HG03097 (cell line): ENCODE data around the gene NRL.
"Not testable (repeated sequence)": the region's sequence is repeated elsewhere in the genome, so short reads cannot be mapped to it uniquely, and the experiment has no call there.

Source experiments
- ATAC-seq: cut with Tn5 transposase; IDR thresholded peaks from one replicate; pipeline ENCODE4 v1.9.1; 2021; ENCODE audit not compliant: unreplicated experiment, low FRiP score

The NRL gene

DNA sequence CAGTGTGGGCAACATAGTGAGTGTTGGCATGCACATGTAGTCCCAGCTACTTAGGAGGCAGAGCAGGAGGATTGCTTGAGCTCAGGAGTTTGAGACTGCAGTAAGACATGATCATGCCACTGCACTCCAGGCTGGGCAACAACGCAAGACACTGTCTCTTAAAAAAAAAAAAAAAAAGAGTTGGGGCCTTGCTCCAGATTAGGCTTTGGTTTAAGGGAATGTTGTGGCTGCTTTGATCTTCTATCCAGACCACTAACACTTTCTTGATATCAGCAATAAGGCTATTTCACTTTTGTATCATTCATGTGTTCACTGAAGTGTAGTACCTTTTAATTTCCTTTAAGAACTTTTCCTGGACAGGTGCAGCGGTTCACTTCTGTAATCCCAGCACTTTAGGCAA, 12.9 kb upstream of the NRL start:
- no peak for ATAC-seq

DNA sequence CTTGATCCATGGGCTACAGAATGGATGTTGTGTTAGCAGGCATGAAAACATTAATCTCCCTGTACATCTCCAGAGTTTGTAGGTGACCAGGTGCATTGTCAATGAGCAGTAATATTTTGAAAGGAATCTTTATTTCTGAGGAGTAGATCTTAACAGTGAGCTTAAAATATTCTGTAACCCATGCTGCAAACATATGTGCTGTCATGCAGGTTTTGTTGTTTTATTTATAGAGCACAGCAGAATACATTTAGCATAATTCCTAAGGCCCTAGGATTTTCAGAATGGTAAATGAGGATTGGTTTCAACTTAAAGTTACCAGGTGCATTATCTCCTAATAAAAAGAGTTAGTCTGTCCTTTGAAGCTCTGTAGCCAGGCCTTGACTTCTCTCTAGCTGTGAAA, 12.2 kb upstream of the NRL start:
- ATAC-seq = no peak

DNA sequence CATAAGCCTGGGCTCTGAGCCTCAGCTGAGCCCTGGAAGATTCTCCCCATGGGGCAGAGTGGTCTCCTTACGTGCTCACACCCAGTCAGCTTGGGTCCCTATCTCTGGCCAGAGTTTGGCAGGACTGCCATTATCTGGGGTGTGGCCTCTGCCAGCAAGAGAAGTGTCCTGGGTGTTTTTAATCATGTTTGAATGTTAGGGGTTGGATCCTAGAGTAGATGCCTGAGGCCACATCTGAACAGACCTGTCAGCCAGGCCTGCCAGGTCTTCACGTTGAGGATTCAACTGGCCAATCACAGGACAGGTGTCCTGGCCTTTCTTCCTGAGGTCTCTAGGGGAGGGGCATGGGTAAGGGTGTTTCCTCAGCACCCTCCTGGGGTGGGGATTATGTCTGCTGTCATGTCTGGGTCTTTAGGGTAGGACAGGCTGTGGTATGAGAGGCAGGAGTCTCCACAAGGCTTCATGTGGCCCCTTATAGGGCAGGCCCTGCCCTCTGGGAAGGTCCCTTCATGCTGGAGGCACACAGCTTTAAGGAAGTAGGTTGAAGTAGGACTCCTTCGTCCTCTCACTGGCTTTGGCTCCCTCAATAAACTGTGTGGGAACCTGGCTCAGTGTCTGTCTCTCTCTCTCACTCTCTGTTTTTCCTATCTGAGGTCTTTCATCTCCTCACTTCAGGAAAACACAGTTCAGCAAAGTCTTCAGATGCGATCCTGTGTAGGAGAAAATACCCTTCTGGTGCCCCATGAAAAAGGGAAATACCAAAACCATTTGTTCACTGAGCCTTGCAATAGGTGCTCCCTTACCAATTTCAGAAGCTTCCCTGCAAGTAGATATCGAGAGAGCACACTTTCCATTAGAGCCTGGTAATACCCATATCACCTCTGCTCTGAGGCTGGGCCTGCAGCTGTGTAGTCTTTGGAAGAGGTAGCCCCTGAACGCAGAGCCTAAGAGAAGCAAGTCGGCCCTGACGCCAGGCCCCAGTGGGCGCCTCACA, 9.0 kb upstream of the NRL start:
- ATAC-seq = no peak

DNA sequence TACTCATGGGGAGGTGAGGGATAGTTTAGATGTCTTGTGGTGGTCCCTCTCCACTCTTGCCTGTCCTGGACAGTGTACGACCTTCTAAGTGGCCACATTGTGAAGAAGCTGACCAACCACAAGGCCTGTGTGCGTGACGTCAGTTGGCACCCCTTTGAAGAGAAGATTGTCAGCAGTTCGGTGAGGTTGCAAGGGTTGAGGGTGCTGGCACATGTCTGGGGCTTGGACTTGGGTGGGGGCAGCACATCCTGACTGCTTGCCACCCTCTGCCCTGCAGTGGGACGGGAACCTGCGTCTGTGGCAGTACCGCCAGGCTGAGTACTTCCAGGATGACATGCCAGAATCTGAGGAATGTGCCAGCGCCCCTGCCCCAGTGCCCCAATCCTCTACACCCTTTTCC, 8.1 kb upstream of the NRL start:
- ATAC-seq = no peak

DNA sequence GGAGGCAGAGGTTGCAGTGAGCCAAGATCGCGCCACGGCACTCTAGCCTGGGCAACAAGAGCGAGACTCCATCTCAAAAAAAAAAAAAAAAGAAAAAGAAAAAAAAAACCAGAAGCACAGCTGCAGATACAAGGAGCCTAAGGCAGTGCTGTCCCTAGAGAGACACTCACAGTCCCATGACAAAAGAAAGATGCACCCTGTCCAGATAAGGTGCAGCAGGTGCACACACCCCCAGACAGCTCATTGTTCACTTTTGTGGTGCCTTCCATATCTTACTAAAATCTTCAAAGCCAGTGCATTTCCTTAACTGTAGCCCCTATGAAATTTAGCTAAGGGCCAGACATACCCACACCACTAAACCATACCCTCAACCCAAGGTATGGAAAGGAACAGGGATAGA, 7.7 kb upstream of the NRL start:
- ATAC-seq = no peak

DNA sequence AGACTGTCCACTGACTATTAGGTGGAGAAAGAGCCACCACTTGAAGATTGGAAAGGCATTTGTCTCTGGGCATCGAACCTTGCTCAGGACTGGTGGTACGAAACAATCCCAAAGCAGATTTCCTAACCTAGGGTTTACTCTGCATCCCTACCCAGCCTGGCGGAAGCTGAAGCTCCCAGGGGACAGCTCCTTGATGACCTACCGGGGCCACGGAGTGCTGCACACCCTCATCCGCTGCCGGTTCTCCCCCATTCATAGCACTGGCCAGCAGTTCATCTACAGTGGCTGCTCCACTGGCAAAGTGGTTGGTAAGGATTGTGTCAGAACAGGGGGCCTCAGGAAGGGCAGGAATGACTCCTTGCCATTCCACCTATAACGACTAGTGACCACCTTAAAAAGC, 6.5 kb upstream of the NRL start:
- ATAC-seq = no peak

DNA sequence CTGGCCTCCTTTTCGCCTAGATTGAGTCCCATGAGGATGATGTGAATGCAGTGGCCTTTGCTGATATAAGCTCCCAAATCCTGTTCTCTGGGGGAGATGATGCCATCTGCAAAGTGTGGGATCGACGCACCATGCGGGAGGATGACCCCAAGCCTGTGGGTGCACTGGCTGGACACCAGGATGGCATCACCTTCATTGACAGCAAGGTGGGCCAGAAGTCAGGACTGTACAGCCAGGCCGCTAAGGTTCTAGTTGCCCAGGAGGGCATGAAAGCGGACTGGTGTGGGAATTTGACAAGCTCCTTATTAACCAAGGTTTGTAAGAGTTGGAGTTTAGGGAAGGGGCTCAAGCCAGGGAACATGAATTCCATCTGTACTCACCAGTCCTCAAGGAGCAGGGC, 4.9 kb upstream of the NRL start:
- no peak for ATAC-seq

DNA sequence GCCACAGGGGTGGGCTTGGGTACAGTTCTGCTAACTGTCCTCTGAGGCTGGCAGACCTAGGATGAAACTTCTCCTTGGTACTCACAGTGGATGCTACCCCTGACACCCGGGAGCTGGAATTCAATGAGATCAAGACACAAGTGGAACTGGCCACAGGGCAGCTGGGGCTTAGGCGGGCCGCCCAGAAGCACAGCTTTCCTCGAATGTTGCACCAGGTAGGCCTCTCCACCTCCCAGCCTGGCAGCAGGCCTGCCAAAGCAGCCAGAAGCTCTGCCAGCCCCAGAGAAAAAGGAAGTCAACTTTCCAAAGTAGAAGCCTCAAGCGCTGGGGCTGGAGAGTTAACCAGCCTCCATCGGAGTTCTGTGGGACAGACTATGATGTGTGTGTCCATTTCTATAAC, 2.4 kb upstream of the NRL start:
- no peak for ATAC-seq

DNA sequence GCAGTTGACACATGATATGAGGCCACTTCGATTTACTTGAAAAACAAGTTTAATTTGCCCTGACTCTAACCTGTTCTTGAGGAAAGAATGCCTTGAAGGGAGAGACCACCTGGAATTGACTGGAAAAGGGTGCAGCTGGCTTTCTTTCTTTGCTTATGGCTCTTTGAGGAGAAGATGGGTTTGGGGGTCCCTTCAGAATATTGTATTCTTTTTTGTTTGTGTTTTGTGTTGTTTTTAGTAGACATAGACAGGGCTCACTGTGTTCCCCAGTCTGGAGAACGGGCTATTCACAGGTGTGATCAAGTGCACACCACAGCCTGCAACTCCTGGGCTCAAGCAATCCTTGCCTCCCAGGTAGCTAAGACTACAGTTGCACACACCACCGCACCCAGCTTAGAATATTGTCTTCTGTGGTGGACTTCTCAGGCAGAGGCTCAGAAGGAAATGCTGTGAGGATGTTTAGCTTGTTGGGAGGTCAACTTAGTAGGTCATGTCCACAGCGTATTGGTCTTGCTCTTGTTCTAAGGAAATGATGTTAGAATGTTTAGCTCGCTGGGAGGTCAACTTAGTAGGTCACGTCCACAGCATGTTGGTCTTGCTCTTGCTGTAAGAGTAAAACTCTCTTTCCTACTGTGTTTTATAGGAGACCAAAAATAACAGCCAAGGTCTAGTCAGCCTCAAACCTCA, 1.5 kb upstream of the NRL start:
- no peak for ATAC-seq

DNA sequence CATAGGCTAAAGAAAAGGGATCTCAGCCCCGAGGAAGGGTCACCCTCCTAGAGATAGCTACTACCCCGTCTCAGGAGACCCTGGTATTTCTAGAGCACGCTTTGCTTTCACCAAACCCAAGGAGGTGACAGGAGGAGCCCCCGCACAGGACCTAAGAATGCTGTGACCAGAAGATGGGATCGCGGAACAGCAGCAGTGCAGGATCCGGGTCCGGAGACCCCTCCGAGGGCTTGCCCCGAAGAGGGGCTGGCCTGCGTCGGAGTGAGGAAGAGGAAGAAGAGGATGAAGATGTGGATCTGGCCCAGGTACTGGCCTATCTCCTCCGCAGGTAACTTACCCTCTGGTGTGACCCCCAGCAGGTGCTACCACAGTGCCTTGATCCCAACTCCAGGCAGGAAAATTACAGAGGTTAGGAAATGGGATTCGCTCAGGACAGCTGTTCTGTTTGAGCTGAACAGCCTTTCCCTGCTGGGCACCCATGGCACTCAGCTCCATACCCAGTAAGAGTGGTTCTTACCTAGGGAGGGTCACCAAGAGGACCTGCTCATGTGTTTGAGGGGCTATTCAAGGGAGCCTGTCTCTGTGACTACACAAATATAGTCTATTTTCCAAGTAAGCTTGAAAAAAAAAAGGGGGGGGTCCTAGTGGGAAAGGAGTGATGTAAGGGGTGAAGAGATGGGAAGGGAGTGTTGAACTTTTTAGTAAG, 826 bp upstream of the NRL start:
- ATAC-seq = no peak

DNA sequence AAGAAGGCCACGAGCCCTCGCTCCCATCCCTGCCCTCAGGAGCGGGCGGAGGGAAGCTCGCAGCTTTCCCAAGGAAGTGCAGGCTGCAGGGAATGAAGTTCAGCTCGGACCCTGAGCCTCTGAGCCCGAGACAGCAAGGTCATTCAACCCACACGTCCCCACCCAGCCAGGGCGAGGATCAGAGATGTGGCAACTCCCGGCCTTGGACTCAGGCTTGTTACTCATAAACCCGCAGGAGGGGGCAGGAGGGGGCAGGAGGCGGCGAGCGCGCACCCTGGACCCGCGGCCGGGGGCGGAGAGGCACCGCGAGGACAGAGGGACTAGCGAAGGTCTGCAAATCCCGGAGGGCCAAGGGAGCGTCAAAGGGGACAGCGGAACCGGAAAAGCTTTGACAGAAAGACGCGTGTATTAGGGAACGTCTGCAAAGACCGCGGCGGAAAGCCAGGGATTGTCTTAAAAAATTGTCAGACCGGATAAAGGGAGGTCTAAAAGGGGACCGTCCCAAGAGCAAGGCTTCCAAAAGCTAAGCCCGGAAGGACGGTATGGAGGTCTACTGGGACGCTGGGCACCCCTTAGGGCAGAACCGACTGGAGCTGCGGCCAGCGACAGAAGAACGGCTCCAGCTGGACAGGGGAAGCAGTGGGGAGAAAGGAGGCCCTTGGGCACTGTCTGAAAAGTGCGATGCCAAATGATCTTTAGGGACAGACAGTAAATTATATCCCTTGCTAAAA, 783 bp downstream of the NRL start:
- peak; percentile 34 for ATAC-seq

DNA sequence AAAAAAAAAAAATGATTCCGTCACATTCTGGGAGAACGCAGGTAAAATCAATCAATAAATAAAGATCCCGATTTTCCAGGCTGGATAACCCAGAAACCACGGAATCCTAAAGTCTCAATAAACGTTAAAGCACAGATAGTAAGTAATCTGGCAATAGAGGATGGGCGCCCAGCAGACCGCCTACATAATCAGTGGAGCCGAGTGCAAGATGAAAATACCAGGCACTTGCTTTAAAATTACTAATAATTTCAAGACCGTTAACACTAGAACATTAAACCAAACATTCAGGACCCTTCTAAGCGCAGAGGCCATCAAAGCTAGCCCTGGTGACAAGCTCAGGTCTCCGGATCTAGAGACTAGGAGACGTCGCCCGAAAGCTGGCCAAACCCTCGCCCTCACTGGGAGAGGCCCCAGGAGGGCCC, 1.4 kb downstream of the NRL start:
- no peak for ATAC-seq

DNA sequence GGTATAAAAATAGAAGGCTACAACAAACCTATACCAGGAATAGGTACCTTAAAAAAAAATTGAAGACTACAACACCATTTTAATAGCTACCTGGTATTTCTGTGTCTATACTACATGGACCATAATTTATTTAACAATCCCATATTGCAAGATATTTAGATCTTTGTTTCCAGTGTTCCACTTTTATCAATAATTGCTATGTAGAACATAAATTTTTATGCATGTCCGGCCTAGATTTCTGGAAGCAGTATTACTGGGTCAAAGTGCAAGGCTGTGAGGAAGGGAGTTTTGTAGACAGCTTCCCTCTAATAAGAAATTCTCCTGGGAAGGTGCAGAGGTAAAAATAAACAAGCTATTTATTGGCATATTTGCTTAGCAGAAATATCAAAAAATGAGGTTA, 4.2 kb downstream of the NRL start:
- ATAC-seq = no peak

DNA sequence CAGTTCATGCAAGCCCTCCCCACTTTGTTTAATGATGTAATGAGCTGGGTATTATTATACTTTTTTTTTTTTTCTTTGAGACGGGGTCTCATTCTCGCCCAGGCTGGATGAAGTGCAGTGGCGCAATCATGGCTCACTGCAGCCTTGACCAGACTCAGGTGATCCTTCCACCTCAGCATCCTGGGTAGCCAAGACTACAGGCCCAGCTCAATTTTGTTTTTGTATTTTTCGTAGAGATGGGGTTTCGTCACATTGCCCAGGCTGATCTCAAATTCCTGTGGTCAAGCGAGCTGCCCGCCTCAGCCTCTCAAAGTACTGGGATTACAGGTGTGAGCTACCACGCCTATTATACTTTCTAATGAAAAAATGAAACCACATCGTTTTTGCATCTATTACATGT, 4.7 kb downstream of the NRL start:
- no peak for ATAC-seq

DNA sequence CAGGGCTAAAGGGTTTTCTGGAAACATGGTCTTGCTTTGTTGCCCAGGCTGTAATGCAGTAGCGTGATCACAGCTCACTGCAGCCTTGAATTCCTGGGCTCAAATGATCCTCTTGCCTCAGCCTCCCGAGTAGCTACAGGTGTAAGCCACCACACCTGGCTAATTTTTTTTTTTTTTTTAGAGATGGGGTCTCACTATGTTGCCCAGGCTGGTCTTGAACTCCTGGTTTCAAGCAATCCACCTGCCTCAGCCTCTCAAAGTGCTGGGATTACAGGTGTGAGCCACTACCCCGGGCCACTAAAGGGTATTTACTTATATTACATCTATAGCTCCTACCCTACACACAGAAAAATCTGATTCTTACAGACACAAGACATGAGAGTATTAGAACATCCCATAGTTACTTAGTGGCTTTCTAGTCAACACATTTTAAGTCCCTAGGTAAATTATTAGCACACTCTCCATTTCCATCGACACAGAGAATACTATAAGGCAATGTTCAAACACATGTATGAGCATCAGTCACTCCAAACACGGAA, 6.3 kb downstream of the NRL start:
- peak; percentile 31 for ATAC-seq

DNA sequence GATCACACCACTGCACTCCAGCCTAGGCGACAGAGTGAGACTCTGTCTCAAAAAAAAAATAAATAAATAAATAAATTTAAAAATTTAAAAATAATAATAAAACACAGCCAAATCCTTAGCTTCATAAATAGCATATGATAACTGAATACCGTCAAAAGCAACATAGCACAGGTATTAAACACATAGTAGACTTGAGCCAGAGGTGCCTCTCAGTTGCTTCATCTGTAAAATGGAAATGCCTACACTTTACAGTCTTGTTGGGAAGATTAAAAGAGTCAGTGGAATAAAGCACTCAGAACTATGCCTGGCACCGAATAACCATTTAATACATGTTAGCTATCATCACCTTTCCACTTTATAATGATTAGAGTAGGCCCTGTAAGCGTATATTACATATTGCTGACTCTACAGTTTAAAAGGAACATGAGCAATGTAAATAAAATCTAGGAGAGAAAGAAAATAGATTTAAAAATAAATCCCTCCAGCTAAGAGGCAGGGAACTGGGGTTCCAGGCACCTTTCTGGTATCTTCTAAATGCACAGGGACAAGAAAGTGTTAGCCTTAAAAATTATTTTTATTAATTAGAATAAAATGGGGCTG, 8.0 kb downstream of the NRL start:
- no peak for ATAC-seq

DNA sequence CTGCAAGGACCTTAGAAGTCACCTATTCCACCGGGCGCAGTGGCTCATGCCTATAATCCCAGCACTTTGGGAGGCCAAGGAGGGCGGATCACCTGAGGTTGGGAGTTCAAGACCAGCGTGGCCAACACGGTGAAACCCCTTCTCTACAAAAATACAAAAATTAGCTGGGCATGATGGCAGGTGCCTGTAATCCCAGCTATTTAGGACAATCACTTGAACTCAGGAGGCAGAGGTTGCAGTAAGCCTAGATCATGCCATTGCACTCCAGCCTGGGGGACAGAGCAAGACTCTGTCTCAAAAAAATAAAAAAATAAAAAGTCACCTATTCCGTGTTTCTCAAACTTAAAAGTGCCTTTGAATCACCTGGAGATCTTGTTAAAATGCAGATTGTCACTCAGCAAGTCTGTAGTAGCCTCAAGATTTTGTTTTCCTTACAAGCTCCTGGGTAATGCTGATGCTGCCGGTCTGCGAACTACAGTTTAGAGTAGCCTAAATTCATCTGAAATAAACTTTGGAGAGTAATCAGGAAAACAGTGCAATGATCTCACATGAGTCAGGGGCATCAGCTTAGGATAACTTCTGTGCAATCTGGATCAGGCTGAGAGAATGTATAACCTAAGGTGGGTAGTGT, 9.0 kb downstream of the NRL start:
- not testable (repeated sequence) for ATAC-seq

DNA sequence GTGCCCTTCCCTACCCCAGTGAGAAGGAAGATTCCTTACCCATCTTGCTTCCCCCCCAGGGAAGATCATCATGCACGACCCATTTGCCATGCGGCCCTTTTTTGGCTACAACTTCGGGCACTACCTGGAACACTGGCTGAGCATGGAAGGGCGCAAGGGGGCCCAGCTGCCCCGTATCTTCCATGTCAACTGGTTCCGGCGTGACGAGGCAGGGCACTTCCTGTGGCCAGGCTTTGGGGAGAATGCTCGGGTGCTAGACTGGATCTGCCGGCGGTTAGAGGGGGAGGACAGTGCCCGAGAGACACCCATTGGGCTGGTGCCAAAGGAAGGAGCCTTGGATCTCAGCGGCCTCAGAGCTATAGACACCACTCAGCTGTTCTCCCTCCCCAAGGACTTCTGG, 11.3 kb downstream of the NRL start:
- ATAC-seq = no peak

DNA sequence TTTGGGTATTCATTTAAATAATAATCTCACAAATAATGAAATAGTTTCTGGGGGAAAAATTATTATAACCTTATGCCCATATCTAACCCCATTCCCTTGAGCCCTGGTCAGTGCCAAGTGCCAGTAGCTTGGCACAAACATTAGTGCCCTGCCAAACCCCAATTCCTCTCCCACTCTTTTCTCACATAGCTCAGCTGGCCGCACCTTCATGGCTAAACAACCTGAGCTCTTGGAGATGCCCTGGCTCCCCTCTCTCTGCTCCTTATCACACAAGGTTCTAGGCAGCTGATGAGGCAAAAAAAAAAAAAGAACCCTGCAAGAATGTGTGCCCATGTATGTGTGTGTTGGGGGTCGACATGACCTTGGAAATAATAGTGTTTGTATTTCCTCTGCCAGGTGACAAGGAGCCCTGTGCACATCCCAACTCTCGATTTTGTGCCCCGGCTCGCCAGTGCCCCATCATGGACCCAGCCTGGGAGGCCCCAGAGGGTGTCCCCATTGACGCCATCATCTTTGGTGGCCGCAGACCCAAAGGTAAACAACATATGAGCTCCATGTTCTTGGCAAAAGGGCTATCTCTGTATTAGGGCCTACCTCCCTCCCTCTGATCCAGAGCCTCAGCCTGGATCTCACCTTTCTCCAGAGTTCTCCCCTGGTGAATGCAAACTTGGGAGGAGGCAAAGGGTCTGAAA, 12.2 kb downstream of the NRL start:
- no peak for ATAC-seq
